Coronary artery (tissue), 2 donors: ENCODE results near the gene KRT34.
"Not testable (repeated sequence)": the region's sequence is repeated elsewhere in the genome, so short reads cannot be mapped to it uniquely, and the experiment has no call there.

ENCODE experiments used
- DNase-seq: peaks from one replicate; pipeline ENCODE4 v3.0.0-alpha.2; 2017; ENCODE audit warnings: low spot score
- H3K27ac ChIP-seq, 2 donors: fragments of 200-600 bp; sonication (generic); one replicate each; pipeline ENCODE4 v1.5.1; 2016 to 2019
- H3K4me3 ChIP-seq: fragments of 200-600 bp; sonication (generic); 2 replicates; pipeline ENCODE4 v1.5.1; 2016; ENCODE audit warnings: mild to moderate bottlenecking, moderate library complexity
- CTCF ChIP-seq: fragments of 200-600 bp; sonication (generic); IDR thresholded peaks from one replicate; pipeline ENCODE4 v1.5.1; 2019; ENCODE audit warnings: antibody characterized with exemption

Gene KRT34

GRCh38 chr17:41404024-41404671, 22.0 kb upstream of the KRT34 start:
- Histone ChIP-seq H3K4me3 (no peak overlapping the region), H3K27ac (no peak overlapping the region)
- DNase-seq, result no peak
- no peak for TF ChIP-seq CTCF

GRCh38 chr17:41403404-41404023, 21.4 kb upstream of the KRT34 start:
- TF ChIP-seq CTCF, result no peak
- H3K27ac ChIP-seq, result no peak overlapping the region

GRCh38 chr17:41402161-41402560, 20.1 kb upstream of the KRT34 start:
- H3K4me3 ChIP-seq, result no peak overlapping the region
- H3K27ac ChIP-seq, result no peak overlapping the region
- no peak for DNase-seq
- TF ChIP-seq CTCF, result no peak

More at GRCh38 chr17:41403404-41404023, 21.4 kb upstream of the KRT34 start:
- H3K4me3 ChIP-seq, result no peak overlapping the region
- DNase-seq, result no peak

GRCh38 chr17:41396996-41397660, 15.0 kb upstream of the KRT34 start, which contains the start of gene KRT31:
TSS of gene KRT31 (minus strand) at chr17:41397608. CDS start at chr17:41397539, 69 bp downstream.
- Histone ChIP-seq H3K4me3 (no peak within 1 kb of the TSS), H3K27ac (no peak within 1 kb of the TSS)
- no peak for DNase-seq
- no peak for TF ChIP-seq CTCF

- DNase-seq, result no peak
- no peak overlapping the region for H3K27ac ChIP-seq
- H3K4me3 ChIP-seq, result no peak overlapping the region
- TF ChIP-seq CTCF, result no peak
Observed at GRCh38 chr17:41396340-41396739, 14.2 kb upstream of the KRT34 start.

GRCh38 chr17:41395611-41396010, 13.5 kb upstream of the KRT34 start:
- no peak for TF ChIP-seq CTCF
- H3K4me3 ChIP-seq, result no peak overlapping the region
- no peak overlapping the region for H3K27ac ChIP-seq
- no peak for DNase-seq

GRCh38 chr17:41395044-41395443, 12.9 kb upstream of the KRT34 start:
- not testable (repeated sequence) for H3K4me3 ChIP-seq, H3K27ac ChIP-seq, DNase-seq
